Panc1 (cell line): ENCODE data around the gene BBX. TPM values are rescaled to one million over a fixed set of nuclear protein-coding genes. Genes with fewer than 3 reads are reported as not detected.
A peak's percentile ranks its signal among the peaks of the same experiment; 100 is the strongest.

Experiments used
- ATAC-seq: fragments of 200-7000 bp; cut with Tn5 transposase; 2 replicates; pipeline ENCODE4 v1.9.1; 2020; ENCODE audit warnings: mild to moderate bottlenecking, moderate library complexity
- BruUV-seq: library from RNA; stranded (reverse); fragments of 400-500 nt; replicated peaks from 2 replicates; lab custom pipeline; 2021; lab: Mats Ljungman, UMichigan
- CTCF ChIA-PET: fragments of 300-600 bp; sonication (Branson Sonifier 250); formaldehyde crosslinking; loops from one replicate; lab custom pipeline; 2022; ENCODE audit warnings: antibody characterized with exemption; lab: Charles Lee
- POLR2A ChIA-PET: fragments of 300-600 bp; sonication (Branson Sonifier 250); formaldehyde crosslinking; loops from one replicate; lab custom pipeline; 2022; ENCODE audit warnings: antibody characterized with exemption; lab: Charles Lee
- DNase-seq: peaks from one replicate; pipeline ENCODE4 v3.0.0-alpha.2; 2010; ENCODE audit warnings: low read depth, low spot score
- H3K27ac ChIP-seq: 2 replicates; pipeline ENCODE4 v1.5.1; 2011; ENCODE audit warnings: mild to moderate bottlenecking, low read length, inconsistent platforms
- H3K27me3 ChIP-seq: fragments of 200-500 bp; sonication (Bioruptor generic); 2 replicates; pipeline ENCODE4 v1.6.0; 2014; ENCODE audit warnings: low read length, inconsistent platforms; ENCODE audit not compliant: control insufficient read depth, insufficient read depth
- H3K36me3 ChIP-seq: fragments of 200-500 bp; sonication (Bioruptor generic); 2 replicates; pipeline ENCODE4 v1.5.1; 2014; ENCODE audit warnings: inconsistent platforms, mild to moderate bottlenecking, low read length, moderate library complexity; ENCODE audit not compliant: control insufficient read depth, insufficient read depth
- H3K4me1 ChIP-seq: 2 replicates; pipeline ENCODE4 v1.5.1; 2011; ENCODE audit warnings: inconsistent platforms, mild to moderate bottlenecking, low read length, moderate library complexity; ENCODE audit not compliant: control insufficient read depth, insufficient read depth
- H3K4me3 ChIP-seq, 2 experiments: 2 replicates each; pipeline ENCODE4 v1.5.1; 2011 to 2012; ENCODE audit warnings: low read depth in 2 of 2, low read length in 2 of 2, mild to moderate bottlenecking in 2 of 2, inconsistent platforms in 1 of 2, moderate library complexity in 1 of 2
- H3K9me3 ChIP-seq: fragments of 200-500 bp; sonication (Bioruptor generic); 2 replicates; pipeline ENCODE4 v1.5.1; 2014; ENCODE audit warnings: low read depth, mild to moderate bottlenecking, inconsistent platforms, low read length, moderate library complexity; ENCODE audit not compliant: control insufficient read depth, insufficient read depth
- POLR2AphosphoS5 ChIP-seq: IDR thresholded peaks from 2 replicates; pipeline ENCODE4 v1.6.1; 2012; ENCODE audit warnings: mild to moderate bottlenecking, low read depth, low read length, moderate library complexity
- SIN3A ChIP-seq: IDR thresholded peaks from 2 replicates; pipeline ENCODE4 v1.6.1; 2012; ENCODE audit warnings: low read depth, mild to moderate bottlenecking, low read length, moderate library complexity, borderline replicate concordance; ENCODE audit not compliant: insufficient read depth
- TCF7L2 ChIP-seq: IDR thresholded peaks from 2 replicates; pipeline ENCODE4 v1.6.1; 2011; ENCODE audit warnings: mild to moderate bottlenecking, low read depth, low read length, inconsistent platforms
- in situ Hi-C: cut with HindIII; loops from 2 replicates; pipeline ENCODE4 v1.10.0; 2016; ENCODE audit warnings: low sequenced_read_pairs, low pct_unique_long_range_greater_than_20kb
- intact Hi-C: fragments of 100-400 bp; cut with micrococcal nuclease; formaldehyde crosslinking; loops from one replicate; pipeline ENCODE4 v1.10.0; 2022; ENCODE audit not compliant: unreplicated experiment
- total RNA-seq: library from RNA; stranded (reverse); gene quantifications from one replicate; pipeline ENCODE4 v1.2.1, GENCODE V29; 2021; ENCODE audit not compliant: unreplicated experiment
- TF ChIP-seq, protein P1 (sequence below), 2 experiments: IDR thresholded peaks; 2 replicates each; pipeline ENCODE4 v1.6.1; 2011 to 2012; ENCODE audit warnings: low read depth in 2 of 2, control low read depth in 1 of 2, low read length in 1 of 2, mild to moderate bottlenecking in 1 of 2, moderate library complexity in 1 of 2; ENCODE audit not compliant: insufficient read depth in 1 of 2
- TF ChIP-seq, protein P2 (sequence below): fragments of 450-650 bp; IDR thresholded peaks from 2 replicates; pipeline ENCODE4 v1.5.1; 2017; ENCODE audit warnings: mild to moderate bottlenecking

The BBX gene
- total RNA-seq, 1 experiment from 2014 or later = 28.5 TPM

DNA sequence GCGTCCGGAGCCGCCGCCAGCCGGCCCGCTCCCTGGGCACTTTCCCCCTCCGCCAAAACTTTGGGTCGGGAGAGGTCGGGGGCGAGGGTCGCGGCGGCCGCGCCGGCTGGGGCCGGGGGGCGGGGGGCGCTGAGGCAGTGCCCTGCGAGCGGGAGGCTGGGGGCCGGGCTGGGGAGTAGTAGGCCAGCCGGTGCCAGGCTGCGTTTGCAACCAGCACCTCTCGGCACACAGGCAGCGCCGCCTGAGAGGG lies 452 bp downstream of the BBX start:
- Histone ChIP-seq H3K27ac (peak overlapping the region; percentile 67; the same call in 1 of the 2 replicates), H3K4me3 (peak overlapping the region; percentile 59 to 86), H3K27me3 (peaks cover 8% of the 10 kb centered on the region; the same call in 1 of the 2 replicates), H3K36me3 (no peaks in the 10 kb centered on the region; the same call in none of the 2 replicates), H3K9me3 (no peaks in the 10 kb centered on the region), H3K4me1 (peaks cover 4% of the 10 kb centered on the region)
- ChIA-PET CTCF (no interaction called here), POLR2A (no interaction called here)
- intact Hi-C loops = loop anchor here (2.0 to 5.0 kb wide), 2 partner anchors 90 to 286 kb away; no protein-coding TSS in a partner anchor
- BruUV-seq = no TSS peak
- DNase-seq (no peak), ATAC-seq (peak; percentile 72)
- in situ Hi-C loops = no loop called here
- TF ChIP-seq, protein P1, sequence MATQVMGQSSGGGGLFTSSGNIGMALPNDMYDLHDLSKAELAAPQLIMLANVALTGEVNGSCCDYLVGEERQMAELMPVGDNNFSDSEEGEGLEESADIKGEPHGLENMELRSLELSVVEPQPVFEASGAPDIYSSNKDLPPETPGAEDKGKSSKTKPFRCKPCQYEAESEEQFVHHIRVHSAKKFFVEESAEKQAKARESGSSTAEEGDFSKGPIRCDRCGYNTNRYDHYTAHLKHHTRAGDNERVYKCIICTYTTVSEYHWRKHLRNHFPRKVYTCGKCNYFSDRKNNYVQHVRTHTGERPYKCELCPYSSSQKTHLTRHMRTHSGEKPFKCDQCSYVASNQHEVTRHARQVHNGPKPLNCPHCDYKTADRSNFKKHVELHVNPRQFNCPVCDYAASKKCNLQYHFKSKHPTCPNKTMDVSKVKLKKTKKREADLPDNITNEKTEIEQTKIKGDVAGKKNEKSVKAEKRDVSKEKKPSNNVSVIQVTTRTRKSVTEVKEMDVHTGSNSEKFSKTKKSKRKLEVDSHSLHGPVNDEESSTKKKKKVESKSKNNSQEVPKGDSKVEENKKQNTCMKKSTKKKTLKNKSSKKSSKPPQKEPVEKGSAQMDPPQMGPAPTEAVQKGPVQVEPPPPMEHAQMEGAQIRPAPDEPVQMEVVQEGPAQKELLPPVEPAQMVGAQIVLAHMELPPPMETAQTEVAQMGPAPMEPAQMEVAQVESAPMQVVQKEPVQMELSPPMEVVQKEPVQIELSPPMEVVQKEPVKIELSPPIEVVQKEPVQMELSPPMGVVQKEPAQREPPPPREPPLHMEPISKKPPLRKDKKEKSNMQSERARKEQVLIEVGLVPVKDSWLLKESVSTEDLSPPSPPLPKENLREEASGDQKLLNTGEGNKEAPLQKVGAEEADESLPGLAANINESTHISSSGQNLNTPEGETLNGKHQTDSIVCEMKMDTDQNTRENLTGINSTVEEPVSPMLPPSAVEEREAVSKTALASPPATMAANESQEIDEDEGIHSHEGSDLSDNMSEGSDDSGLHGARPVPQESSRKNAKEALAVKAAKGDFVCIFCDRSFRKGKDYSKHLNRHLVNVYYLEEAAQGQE (IDR thresholded peaks at IDR 0.05; ENCODE audit: insufficient read depth in 1 of 2, low read depth in 2 of 2, low read length in 1 of 2) = no peak

DNA sequence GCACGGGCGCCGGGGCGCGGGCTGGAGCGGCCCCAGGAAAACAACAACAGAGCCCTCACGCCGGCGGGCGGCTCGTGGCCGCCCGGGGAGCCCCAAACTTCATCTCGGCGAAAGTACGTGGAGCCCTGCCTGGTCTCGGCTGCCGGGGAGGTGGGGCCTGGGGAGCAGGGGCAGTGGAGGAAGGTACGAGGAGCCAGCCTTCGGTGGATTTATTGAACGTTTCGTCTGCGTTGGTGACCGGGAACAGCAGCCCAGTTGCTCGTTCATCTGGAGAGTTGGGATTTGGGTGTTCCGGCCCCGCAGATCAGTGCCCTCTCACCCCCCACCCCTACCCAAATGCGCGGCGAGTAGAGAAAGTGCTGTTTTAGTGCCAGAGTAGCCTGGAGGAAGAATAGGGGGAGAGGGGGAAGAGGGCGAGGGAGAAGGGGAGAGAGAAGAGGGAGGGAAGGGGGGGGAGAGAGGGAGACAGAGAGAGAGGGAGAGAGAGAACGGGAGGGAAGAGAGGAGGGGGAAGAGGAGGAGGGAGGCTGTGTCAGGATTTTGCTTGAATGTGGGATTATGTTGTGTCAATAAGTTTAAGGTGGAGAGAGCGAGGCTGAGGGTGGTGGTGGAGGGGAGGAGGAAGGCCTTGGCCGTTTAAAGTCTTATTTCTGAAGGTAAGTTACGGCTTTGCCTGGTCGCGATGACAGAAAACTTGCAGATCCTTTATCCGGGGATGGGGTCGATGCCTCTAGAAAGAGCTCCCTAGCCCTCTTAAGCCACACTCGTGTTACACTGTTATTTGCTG lies 970 bp downstream of the BBX start:
- BruUV-seq = no TSS peak
- peaks cover 8% of the 10 kb centered on the region; the same call in 1 of the 2 replicates for H3K27me3 ChIP-seq
- CTCF ChIA-PET = interaction anchor here (0.6 kb wide), 1 partner anchor 51 kb away, joined by 6 read pairs; no protein-coding TSS in a partner anchor
- POLR2A ChIA-PET = interaction anchor here (0.5 kb wide), 1 partner anchor 21 kb away, joined by 6 read pairs; no protein-coding TSS in a partner anchor
- peaks cover 4% of the 10 kb centered on the region for H3K4me1 ChIP-seq
- DNase-seq = no peak
- peak; percentile 43 for ATAC-seq
- H3K36me3 ChIP-seq = no peaks in the 10 kb centered on the region; the same call in none of the 2 replicates
- H3K27ac ChIP-seq = peak overlapping the region; percentile 67
- in situ Hi-C loops (no loop called here), intact Hi-C loops (loop anchor here (2.0 to 5.0 kb wide), 2 partner anchors 91 to 286 kb away; no protein-coding TSS in a partner anchor)
- TF ChIP-seq POLR2AphosphoS5 = no peak
- no peak for TF ChIP-seq TCF7L2
- TF ChIP-seq SIN3A = no peak
- TF ChIP-seq, protein P2, sequence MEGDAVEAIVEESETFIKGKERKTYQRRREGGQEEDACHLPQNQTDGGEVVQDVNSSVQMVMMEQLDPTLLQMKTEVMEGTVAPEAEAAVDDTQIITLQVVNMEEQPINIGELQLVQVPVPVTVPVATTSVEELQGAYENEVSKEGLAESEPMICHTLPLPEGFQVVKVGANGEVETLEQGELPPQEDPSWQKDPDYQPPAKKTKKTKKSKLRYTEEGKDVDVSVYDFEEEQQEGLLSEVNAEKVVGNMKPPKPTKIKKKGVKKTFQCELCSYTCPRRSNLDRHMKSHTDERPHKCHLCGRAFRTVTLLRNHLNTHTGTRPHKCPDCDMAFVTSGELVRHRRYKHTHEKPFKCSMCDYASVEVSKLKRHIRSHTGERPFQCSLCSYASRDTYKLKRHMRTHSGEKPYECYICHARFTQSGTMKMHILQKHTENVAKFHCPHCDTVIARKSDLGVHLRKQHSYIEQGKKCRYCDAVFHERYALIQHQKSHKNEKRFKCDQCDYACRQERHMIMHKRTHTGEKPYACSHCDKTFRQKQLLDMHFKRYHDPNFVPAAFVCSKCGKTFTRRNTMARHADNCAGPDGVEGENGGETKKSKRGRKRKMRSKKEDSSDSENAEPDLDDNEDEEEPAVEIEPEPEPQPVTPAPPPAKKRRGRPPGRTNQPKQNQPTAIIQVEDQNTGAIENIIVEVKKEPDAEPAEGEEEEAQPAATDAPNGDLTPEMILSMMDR = no peak
- TF ChIP-seq, protein P1 (IDR thresholded peaks at IDR 0.05; ENCODE audit: insufficient read depth in 1 of 2, low read depth in 2 of 2, low read length in 1 of 2) = no peak
- no peaks in the 10 kb centered on the region for H3K9me3 ChIP-seq
- peak overlapping the region; percentile 59 to 86 for H3K4me3 ChIP-seq
